HG03457 (cell line): ENCODE data around the gene PTAR1.
"Not testable (repeated sequence)": the region's sequence is repeated elsewhere in the genome, so short reads cannot be mapped to it uniquely, and the experiment has no call there.

Experiments
- ATAC-seq: cut with Tn5 transposase; IDR thresholded peaks from one replicate; pipeline ENCODE4 v1.9.1; 2021; ENCODE audit warnings: moderate number of reproducible peaks; ENCODE audit not compliant: unreplicated experiment

The PTAR1 gene, protein sequence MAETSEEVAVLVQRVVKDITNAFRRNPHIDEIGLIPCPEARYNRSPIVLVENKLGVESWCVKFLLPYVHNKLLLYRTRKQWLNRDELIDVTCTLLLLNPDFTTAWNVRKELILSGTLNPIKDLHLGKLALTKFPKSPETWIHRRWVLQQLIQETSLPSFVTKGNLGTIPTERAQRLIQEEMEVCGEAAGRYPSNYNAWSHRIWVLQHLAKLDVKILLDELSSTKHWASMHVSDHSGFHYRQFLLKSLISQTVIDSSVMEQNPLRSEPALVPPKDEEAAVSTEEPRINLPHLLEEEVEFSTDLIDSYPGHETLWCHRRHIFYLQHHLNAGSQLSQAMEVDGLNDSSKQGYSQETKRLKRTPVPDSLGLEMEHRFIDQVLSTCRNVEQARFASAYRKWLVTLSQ

DNA sequence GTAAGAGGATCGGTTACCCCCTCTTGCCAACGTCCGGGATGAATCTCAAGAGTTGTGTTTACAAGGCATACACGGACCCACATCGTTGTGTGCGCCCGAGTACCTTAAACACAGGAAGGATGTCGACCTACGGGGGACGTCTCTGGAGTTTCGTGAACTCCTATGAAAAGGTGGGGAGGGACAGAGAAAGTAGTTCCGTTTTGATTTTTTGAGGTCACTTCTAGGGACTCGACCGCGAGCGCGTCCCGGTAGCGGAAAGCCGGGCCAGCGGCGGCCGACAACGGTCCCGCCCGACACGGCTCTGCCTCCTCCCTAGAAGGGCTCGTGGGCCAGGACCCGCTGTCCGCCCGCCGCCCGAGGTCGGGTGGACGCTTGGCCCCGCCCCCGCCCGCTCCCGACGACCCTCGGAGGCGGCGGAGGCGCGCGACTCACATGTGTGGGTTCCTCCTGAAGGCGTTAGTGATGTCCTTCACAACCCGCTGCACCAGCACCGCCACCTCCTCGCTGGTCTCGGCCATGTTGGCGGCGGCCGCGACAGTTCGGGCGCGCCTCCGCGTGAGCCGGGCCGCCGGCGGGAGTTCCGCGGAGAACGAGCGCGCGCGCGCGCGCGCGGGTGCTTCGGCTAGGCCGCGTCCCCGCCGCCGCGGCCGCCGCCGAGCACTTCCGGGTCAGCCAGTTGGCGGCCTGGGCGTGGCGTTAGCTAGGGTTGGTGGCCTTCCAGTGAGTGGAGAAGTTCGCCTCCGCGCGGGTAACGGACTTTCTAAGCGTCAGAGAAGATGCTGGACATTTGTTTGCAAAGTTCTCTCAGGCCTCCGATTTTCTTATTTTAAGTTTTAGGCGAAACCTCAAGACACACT lies at the start of gene PTAR1:
Gene PTAR1 (minus strand): TSS at position 591 of the 857 bp plus-strand sequence. CDS start 73 bp downstream, at position 518.
- ATAC-seq: peak; percentile 87

DNA sequence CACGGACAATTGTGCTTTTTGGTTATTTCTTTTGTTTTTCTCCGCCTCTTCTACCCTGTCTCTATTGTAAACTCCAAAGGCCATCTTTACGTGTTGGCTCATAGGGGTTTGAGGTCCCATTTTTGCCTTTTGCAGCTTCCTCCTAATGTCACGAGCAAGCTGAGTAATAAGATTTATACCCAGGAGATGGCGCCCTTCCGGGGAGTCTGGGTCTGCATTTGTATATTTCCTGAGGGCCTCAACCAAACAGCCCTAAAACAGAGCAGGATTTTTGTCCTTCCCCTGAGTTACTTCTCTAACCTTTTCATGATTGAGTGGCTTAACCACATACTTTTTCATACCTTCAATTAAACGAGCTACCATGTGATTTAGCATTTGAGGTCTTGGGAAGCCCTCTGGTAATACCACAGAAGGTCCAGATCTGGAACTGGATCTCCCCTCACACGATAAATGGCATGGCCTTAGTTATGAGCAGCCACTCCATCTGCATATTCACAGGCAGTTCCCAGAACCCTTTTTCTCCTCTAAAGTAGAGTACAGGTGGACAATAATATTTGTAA lies 49.6 kb upstream of the PTAR1 start:
- ATAC-seq: no peak

DNA sequence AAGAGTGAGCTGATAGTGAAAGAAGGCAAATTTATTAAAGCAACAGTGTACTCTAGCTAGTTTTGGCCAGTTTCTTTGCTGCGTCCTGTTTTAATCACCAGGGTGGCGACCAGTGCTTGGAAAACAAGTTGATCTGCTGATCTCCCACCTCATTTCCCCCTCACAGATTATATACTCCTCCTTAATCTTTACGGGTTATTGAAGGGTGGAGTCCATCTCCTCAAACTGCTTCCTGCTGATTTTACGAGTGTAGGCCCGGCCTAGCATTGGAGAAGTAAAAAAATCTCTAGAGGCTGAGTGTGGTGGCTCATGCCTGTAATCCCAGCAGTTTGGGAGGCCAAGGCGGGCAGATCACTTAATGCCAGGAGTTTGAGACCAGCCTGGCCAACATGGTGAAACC lies 46.8 kb upstream of the PTAR1 start:
- no peak for ATAC-seq

DNA sequence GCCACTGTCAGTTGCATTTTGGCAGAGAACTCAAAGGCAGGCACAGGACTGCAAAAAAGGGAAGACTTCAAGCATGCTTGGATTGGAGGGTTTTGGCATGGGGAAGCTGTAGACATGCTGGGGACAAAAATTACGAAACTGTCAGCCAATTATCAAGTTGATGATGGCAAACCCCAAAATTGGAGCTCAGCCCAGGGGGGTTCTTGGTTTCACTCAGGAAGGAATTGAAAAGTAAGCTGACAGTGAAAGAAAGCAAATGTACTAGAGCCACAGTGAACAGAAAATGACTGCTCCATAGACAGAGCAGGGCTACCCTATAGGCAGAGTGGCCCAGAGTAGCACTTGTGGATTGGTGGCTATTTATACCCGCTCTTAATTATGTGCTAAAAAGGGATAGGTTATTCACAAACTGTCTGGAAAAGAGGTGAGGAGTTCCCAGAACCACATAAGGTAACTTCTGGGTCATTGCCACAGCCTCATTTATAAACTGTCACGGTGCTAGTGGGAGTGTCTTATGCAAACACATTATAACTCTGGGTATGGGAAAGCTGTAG lies 46.2 kb upstream of the PTAR1 start:
- ATAC-seq: no peak

DNA sequence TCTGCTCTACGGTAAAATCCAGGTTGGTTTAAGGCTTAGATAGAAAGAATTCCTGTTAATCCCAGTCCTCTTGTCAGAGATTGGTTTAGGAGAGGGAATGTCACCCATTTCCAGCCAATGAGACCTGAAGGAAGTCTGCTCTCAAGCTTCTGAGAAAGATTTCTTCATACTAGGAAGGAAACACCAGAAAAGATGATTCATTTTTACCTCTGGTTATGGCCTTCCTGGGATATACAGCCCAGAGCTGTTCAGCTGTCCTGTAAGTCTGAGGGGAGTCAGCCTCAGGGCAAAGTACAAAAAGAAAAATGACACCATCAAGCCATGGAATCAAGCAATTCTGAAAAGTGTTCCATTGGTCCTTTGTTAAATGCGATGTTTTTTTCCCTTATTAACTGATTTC lies 42.2 kb upstream of the PTAR1 start:
- no peak for ATAC-seq

DNA sequence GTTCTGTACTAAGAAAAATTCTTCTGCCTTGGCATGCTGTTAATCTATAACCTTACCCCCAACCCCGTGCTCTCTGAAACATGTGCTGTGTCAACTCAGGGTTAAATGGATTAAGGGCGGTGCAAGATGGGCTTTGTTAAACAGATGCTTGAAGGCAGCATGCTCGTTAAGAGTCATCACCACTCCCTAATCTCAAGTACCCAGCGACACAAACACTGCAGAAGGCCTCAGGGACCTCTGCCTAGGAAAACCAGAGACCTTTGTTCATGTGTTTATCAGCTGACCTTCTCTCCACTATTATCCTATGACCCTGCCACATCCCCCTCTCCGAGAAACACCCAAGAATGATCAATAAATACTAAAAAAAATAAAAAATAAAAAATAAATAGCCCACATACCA lies 40.2 kb upstream of the PTAR1 start:
- not testable (repeated sequence) for ATAC-seq

DNA sequence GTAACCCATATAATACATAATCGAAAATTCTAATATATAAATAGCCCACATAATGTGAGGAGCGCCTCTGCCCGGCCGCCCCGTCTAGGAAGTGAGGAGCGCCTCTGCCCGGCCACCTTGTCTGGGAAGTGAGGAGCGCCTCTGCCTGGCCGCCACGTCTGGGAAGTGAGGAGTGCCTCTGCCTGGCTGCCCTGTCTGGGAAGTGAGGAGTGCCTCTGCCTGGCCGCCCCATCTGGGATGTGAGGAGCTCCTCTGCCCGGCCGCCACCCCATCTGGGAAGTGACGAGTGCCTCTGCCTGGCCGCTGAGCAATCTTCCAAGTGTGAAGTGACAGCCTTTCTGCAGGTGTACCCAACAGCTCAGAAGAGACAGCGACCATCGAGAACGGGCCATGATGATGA lies 39.7 kb upstream of the PTAR1 start:
- ATAC-seq: not testable (repeated sequence)

DNA sequence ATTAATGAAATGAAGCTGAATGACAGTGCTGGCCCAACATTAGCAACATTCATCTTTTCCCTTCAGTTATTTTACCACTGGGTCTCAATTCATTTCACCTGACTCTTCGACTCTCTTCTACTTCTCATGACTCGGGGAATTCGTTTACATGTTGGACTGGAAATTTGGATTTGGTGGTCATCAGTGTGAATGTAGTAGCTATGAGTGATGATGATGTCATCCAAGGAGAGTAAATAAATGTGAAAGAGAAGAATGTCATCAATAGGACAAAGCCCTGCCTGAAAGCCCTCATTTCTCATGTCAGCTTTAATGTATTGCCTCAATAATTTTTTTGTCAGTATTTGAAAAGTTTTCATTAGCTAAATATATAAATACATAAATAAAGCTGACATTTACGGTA lies 38.9 kb upstream of the PTAR1 start:
- ATAC-seq: no peak

DNA sequence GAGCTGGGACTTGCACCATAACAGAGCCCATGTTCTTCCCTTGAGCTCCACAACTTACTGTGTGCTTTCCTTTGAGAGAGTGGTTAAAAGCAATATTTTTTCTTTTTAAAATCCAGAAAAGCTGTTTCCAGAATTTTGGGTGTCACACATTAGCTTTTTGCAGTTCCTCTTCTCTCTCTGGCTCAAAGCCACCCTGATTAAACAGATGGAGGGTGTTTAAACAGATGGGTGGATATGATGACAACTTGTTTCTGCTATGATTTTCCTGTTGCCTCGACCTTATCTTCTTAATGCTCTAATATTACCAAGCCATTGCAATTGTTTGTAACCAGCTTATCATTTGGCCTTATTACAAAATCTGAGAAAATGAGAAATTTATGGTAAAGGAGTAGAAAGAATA lies 37.9 kb upstream of the PTAR1 start:
- ATAC-seq: no peak

DNA sequence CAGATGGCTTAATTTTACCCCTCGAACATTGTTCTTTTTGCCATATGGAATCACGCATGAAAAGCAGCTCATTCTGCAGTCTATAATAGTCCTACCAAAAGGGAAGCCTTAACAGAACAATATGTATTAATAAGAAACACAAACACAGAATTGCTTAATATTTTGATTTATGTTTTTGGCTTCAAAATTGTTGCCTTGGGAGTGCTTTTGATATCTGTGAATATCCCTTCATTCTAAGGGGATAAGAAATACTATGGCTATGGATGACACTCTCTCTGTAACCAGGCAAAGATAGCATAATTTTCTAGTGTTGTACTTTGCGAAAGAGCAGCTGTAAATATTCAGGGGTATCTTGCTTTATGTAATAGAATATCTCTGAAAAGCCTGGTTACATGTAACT lies 34.5 kb upstream of the PTAR1 start:
- ATAC-seq: no peak

DNA sequence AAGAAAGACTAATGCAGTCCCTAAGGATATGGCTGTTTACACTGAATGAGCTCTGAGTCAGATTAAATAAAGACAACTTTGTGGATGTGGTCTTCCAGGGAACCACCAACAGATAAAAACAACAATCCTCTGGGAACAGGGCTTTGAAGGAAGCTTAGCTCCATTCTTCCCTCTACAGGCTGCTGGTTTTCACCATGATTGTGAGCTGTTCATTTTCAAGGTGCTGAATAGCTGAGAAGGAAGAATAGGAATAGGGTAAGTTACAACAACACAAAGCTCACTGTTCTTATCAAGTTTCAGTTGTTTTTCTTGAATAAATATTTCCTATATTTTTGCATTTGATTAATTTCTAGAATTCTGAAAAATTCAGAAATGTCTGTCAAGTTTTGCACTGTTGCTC lies 25.9 kb upstream of the PTAR1 start:
- ATAC-seq: no peak

DNA sequence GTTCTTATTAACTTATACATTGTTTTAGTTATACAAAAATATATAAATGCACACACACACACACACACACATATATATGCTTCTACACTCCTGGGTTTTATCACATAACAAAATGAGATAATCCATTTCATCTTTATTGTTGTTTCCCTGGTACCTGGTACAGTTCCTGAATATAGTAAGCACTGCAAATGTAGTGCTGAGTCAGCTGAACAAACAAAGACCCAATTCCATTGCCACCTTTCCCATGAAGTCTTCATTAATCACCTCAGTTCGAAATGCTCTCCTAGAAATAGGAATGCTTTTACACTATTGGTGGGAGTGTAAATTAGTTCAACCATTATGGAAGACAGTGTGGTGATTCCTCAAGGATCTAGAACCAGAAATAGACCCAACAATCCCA lies 13.4 kb upstream of the PTAR1 start:
- ATAC-seq: no peak

DNA sequence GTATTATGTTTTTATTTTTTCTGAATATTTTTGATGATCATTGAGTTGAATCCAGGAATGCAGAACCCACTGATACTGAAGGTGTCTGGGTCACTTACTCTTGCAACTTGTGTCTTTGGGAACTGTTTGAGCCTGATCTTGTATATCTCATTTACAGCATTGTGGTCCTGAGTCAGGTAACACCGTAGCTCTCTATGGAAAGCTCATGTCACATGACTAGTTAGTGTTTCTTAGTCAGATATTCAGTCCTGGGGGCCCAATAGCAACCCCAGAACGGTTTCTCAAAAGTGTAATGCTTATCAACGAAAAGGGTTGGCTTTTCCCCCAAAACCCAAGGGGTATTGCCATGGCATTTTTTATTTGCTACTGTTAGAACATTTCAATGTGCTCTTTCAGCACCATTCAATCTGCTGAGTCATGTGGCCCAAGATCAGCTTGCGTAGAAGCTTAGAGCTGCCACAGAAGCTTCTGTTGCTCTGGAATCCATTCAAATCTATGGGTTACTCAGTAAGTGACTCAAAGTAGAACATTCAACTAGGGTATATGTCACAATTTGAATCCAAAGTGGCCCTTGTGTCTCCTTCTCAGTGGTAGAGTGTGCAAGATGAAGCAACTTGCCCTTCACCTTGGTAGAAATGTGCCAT lies 12.1 kb upstream of the PTAR1 start:
- ATAC-seq: no peak

DNA sequence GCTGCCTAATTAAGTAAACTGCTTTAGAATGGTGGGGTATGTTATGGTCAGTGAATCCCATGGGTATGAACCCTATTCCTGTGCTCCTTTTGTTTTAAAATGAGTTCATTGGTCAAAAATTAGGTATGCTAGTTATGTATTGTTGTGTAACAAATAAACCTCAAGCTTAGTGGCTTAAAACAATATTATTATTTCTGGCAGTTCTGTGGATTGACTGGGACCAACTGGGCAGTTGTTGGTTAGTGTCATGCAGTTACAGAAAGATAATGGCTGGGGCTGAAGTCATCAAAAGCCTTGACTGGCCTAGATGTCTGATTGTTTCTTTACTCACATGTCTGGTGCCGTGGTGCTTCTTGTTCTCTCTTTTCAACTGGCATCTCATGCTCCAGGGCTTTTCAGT lies 8.9 kb upstream of the PTAR1 start:
- ATAC-seq: no peak

DNA sequence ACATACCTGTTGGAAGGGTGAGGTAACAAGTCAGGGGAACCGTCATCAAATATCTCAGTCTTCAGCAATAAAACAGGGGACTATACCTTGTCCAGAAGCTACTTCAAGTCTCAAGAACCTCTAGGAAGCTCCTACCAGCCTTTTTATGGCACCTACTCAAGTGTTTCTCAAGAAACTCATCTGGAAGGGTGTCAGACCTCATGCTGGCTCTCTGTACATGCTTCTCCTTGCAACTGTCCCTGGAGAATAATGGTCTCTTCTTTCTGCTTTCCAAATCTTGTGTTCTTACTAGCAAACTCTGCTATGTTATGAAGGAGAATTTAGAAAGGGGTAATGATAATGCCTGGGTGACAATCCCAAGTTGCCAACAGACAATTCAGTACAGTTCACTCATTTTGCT lies 8.3 kb upstream of the PTAR1 start:
- ATAC-seq: no peak

DNA sequence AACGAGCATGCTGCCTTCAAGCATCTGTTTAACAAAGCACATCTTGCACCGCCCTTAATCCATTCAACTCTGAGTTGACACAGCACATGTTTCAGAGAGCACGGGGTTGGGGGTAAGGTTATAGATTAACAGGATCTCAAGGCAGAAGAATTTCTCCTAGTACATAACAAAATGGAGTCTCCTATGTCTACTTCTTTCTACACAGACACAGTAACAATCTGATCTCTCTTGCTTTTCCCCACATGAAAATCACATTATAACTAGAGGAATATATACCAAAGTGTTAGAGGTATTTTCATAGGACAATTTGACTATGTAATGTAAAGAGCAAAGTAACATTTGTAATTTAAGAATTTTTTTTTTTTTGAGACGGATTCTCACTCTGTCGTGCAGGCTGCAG lies 4.1 kb upstream of the PTAR1 start:
- ATAC-seq: not testable (repeated sequence)

DNA sequence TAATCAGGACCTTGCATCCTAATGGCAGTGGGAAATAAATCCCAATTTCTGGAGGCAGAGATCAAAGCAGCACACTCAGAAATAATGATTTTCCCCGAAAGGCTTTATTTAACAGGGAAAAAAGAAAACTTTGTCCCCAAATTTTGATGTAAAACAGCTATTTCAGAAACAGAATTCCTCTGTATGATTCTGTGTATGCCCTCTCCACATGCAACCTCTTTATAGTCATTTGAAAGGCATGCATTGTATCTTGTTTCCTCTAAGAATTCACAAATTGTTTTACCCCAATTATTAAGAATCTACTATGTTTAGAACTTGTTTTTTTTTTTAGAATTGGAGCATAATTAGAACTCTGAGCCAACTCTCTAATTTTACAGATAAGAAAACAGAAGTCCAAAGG lies 2.7 kb upstream of the PTAR1 start:
- no peak for ATAC-seq

DNA sequence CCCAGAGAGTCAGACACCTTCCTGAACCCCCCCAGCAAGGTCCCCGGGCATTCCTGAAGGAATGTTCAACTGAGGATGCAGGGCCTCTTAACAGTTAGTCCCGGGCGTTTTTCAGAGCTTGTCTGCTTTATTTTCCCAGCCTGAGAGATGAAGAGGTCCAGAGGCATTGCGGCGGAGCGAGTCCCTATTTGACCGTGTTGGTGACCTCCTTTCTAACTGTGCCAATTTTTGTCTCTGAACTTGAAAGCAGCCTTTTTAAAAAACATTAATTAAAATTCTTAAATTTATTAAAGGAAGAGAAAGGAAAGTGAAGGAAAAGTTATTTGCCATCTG lies 433 bp upstream of the PTAR1 start:
- ATAC-seq: no peak

DNA sequence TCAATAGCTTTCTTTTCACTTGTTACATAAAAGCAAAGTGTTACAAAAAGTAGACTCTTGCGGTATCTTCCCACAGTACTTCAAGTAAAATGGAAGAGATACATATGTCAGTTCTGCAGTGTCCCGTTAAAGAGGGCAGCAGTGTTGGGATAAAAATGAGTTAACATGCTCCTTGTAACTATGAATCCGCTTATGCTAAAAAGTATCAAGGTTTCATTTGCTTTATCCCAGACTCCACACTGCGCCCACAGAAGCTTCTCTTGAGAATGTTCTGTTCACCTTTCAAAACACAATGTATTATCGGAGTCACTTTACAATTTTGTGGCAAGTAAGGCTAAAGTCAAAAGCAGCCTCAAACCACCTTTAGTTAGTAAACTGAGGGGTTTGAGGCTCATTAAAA lies 790 bp downstream of the PTAR1 start:
- no peak for ATAC-seq

DNA sequence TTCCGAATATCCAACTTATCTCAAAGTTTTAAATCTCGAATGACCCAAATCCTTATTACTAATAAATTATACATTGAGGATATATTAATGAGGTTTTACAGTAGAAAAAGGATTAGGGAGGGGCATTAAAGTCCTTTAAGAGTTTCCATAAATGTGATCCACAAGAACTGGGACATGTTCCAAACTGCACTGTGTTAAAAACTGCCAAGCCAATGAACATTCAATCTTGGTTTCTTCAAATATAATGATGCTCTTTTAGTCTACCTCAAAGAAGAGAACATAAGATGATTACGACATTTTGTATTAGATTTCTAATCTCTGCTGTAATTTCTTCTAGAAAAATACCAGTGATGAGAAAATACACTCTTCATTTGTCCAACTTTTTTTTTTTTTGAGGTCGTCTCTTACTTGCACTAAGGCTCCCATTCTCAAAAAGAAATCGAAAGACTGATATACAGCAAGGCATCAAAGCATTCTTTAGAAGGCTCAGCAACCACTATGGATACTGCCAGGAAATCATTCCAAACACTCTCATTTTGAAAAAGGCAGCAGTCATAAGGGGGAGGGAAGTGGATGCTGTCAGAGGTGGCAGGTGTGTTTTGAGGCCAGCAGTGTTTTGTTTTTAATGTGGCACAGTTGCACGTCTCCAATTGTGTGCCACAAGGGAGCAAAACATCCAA lies 1.7 kb downstream of the PTAR1 start:
- no peak for ATAC-seq

DNA sequence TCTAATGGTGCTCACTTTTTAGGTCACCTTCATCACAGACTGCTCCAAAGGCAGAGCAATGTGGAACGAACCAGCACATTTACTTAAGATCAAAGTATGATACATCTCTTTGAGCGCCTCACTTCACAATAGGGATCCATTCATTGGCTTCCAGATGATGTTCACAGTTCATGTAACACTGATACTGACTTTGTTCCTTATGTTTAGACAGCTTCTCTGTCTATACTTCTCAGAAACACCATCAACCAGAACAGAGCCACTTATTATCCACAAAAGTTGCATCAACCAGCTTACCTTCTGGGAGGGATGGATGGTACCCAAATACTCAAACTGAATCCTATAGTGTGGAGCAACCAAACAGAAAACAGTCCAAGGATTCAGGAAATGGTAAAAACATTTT lies 4.6 kb downstream of the PTAR1 start:
- no peak for ATAC-seq
